ENCODE data around the gene DNAJB6.

Gene DNAJB6

GRCh38 chr7:157419035-157419293 lies 82.2 kb downstream of the DNAJB6 start:
- H4K20me1 ChIP-seq, result 0 out of 2 replicates have a peak, but pooled peaks cover 7% of the 10 kb centered on the region
- no peaks in the 10 kb centered on the region for H3K27me3 ChIP-seq
- no peak for TF ChIP-seq Cebpa-rat (IDR thresholded peaks at IDR 0.05)
- no peaks in the 10 kb centered on the region for H3K9me3 ChIP-seq
- H3K4me3 ChIP-seq, result no peak overlapping the region
- H3K27ac ChIP-seq, result no peak overlapping the region
- peaks cover 55% of the 10 kb centered on the region for H3K36me3 ChIP-seq
- H3K4me1 ChIP-seq, result peaks cover 4% of the 10 kb centered on the region
- no peak overlapping the region for H3K4me2 ChIP-seq
- H3K9ac ChIP-seq, result no peak overlapping the region

GRCh38 chr7:157422279-157422678 lies 85.5 kb downstream of the DNAJB6 start:
- H3K4me1 ChIP-seq, result peaks cover 20% of the 10 kb centered on the region
- no peak overlapping the region for H3K9ac ChIP-seq
- no peak overlapping the region for H3K4me2 ChIP-seq
- no peak for TF ChIP-seq Cebpa-rat (IDR thresholded peaks at IDR 0.05)
- H3K4me3 ChIP-seq, result no peak overlapping the region
- no peaks in the 10 kb centered on the region for H3K9me3 ChIP-seq
- H3K36me3 ChIP-seq, result peaks cover 24% of the 10 kb centered on the region
- H3K27ac ChIP-seq, result no peak overlapping the region
- no peaks in the 10 kb centered on the region for H3K27me3 ChIP-seq
- H4K20me1 ChIP-seq, result 0 out of 2 replicates have a peak, but pooled peaks cover 6% of the 10 kb centered on the region

GRCh38 chr7:157423348-157423747 lies 86.5 kb downstream of the DNAJB6 start:
- Histone ChIP-seq H3K27ac (no peak overlapping the region), H3K27me3 (no peaks in the 10 kb centered on the region), H3K4me2 (no peak overlapping the region), H3K4me3 (no peak overlapping the region), H3K36me3 (peaks cover 14% of the 10 kb centered on the region), H3K9ac (no peak overlapping the region), H4K20me1 (0 out of 2 replicates have a peak, but pooled peaks cover 6% of the 10 kb centered on the region), H3K4me1 (peaks cover 31% of the 10 kb centered on the region), H3K9me3 (no peaks in the 10 kb centered on the region)
- TF ChIP-seq Cebpa-rat (IDR thresholded peaks at IDR 0.05), result no peak

- H4K20me1 ChIP-seq, result 0 out of 2 replicates have a peak, but pooled peaks cover 6% of the 10 kb centered on the region
- no peaks in the 10 kb centered on the region for H3K27me3 ChIP-seq
- no peak for TF ChIP-seq Cebpa-rat (IDR thresholded peaks at IDR 0.05)
- H3K4me2 ChIP-seq, result no peak overlapping the region
- no peak overlapping the region for H3K27ac ChIP-seq
- no peak overlapping the region for H3K4me3 ChIP-seq
- H3K4me1 ChIP-seq, result peaks cover 34% of the 10 kb centered on the region
- 0 out of 2 replicates have a peak, but pooled peaks cover 9% of the 10 kb centered on the region for H3K36me3 ChIP-seq
- no peak overlapping the region for H3K9ac ChIP-seq
- no peaks in the 10 kb centered on the region for H3K9me3 ChIP-seq
These were observed 87.2 kb downstream of the DNAJB6 start for GRCh38 chr7:157423886-157424565.

- TF ChIP-seq Cebpa-rat (IDR thresholded peaks at IDR 0.05), result no peak
- Histone ChIP-seq H3K27ac (no peak overlapping the region), H4K20me1 (0 out of 2 replicates have a peak, but pooled peaks cover 6% of the 10 kb centered on the region)
These were observed 88.4 kb downstream of the DNAJB6 start for GRCh38 chr7:157425137-157425731.

GRCh38 chr7:157425761-157426160 lies 89.0 kb downstream of the DNAJB6 start:
- Histone ChIP-seq H3K4me3 (no peak overlapping the region), H3K27me3 (no peaks in the 10 kb centered on the region), H3K27ac (no peak overlapping the region), H3K4me2 (no peak overlapping the region), H4K20me1 (0 out of 2 replicates have a peak, but pooled peaks cover 6% of the 10 kb centered on the region), H3K36me3 (0 out of 2 replicates have a peak, but pooled peaks cover 9% of the 10 kb centered on the region), H3K9me3 (no peaks in the 10 kb centered on the region), H3K9ac (no peak overlapping the region), H3K4me1 (peaks cover 38% of the 10 kb centered on the region)
- TF ChIP-seq Cebpa-rat (IDR thresholded peaks at IDR 0.05), result no peak

More at GRCh38 chr7:157425137-157425731, 88.4 kb downstream of the DNAJB6 start:
- Histone ChIP-seq H3K9ac (no peak overlapping the region), H3K4me3 (no peak overlapping the region), H3K27me3 (no peaks in the 10 kb centered on the region), H3K9me3 (no peaks in the 10 kb centered on the region), H3K36me3 (0 out of 2 replicates have a peak, but pooled peaks cover 9% of the 10 kb centered on the region), H3K4me2 (no peak overlapping the region), H3K4me1 (peaks cover 34% of the 10 kb centered on the region)

- 0 out of 2 replicates have a peak, but pooled peaks cover 6% of the 10 kb centered on the region for H4K20me1 ChIP-seq
- TF ChIP-seq Cebpa-rat (IDR thresholded peaks at IDR 0.05), result no peak
- H3K9ac ChIP-seq, result no peak overlapping the region
- H3K4me2 ChIP-seq, result peak overlapping the region; percentile 82
- H3K36me3 ChIP-seq, result 0 out of 2 replicates have a peak, but pooled peaks cover 9% of the 10 kb centered on the region
- H3K9me3 ChIP-seq, result no peaks in the 10 kb centered on the region
- H3K27me3 ChIP-seq, result no peaks in the 10 kb centered on the region
- peak overlapping the region; percentile 35; the same call in 1 of the 2 replicates for H3K27ac ChIP-seq
- peaks cover 47% of the 10 kb centered on the region for H3K4me1 ChIP-seq
- H3K4me3 ChIP-seq, result no peak overlapping the region
These were observed 89.9 kb downstream of the DNAJB6 start for GRCh38 chr7:157426463-157427301.

GRCh38 chr7:157427811-157428553 lies 91.2 kb downstream of the DNAJB6 start:
- peak overlapping the region; percentile 82 for H3K4me2 ChIP-seq
- TF ChIP-seq Cebpa-rat (IDR thresholded peaks at IDR 0.05), result no peak
- 0 out of 2 replicates have a peak, but pooled peaks cover 6% of the 10 kb centered on the region for H4K20me1 ChIP-seq
- no peak overlapping the region for H3K4me3 ChIP-seq
- H3K27ac ChIP-seq, result peak overlapping the region; percentile 4; the same call in 1 of the 2 replicates
- H3K9me3 ChIP-seq, result no peaks in the 10 kb centered on the region
- H3K36me3 ChIP-seq, result no peaks in the 10 kb centered on the region
- H3K4me1 ChIP-seq, result peaks cover 59% of the 10 kb centered on the region
- no peak overlapping the region for H3K9ac ChIP-seq
- no peaks in the 10 kb centered on the region for H3K27me3 ChIP-seq

GRCh38 chr7:157428554-157428945 lies 91.7 kb downstream of the DNAJB6 start:
- TF ChIP-seq Cebpa-rat (IDR thresholded peaks at IDR 0.05), result no peak
- H3K4me2 ChIP-seq, result no peak overlapping the region
- no peaks in the 10 kb centered on the region for H3K27me3 ChIP-seq
- no peaks in the 10 kb centered on the region for H3K36me3 ChIP-seq
- H3K4me3 ChIP-seq, result no peak overlapping the region
- H3K9ac ChIP-seq, result no peak overlapping the region
- 0 out of 2 replicates have a peak, but pooled peaks cover 6% of the 10 kb centered on the region for H4K20me1 ChIP-seq
- peaks cover 59% of the 10 kb centered on the region for H3K4me1 ChIP-seq
- peak overlapping the region; percentile 4; the same call in 1 of the 2 replicates for H3K27ac ChIP-seq
- H3K9me3 ChIP-seq, result no peaks in the 10 kb centered on the region

Data from BLaER1 (cell line).